Measurements from ENCODE around the gene SERPINB12.

SERPINB12 gene

GRCh38 chr18:63596964-63597363, 54.8 kb downstream of the SERPINB12 start:
- no peak for DNase-seq (ENCODE audit: low read depth in 2 of 3, low spot score in 2 of 3)

GRCh38 chr18:63603355-63603754, 61.2 kb downstream of the SERPINB12 start:
- DNase-seq (ENCODE audit: low read depth in 2 of 3, low spot score in 2 of 3), result no peak

DNA sequence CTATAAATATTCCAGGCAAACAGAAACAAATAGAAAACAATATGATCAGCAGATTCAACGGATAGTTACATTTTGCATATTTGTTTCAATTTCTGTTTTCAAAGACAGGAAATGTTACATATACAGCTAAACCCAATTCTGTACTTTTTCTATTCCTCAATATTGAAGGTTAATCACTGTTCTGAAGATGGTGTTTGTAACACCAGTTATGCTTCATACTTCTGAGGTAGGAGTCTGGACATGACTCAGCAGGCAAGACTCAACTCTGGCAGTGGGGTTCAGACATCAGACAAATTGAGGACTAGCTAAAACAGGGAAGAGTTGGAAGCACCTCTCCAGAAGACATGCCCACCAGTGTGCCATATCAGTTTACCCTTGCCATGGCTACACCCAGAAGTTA, 61.6 kb downstream of the SERPINB12 start:
- DNase-seq (ENCODE audit: low read depth in 2 of 3, low spot score in 2 of 3), result no peak

- DNase-seq (ENCODE audit: low read depth in 2 of 3, low spot score in 2 of 3), result no peak
Observed at GRCh38 chr18:63604791-63605567, 62.8 kb downstream of the SERPINB12 start.

DNA sequence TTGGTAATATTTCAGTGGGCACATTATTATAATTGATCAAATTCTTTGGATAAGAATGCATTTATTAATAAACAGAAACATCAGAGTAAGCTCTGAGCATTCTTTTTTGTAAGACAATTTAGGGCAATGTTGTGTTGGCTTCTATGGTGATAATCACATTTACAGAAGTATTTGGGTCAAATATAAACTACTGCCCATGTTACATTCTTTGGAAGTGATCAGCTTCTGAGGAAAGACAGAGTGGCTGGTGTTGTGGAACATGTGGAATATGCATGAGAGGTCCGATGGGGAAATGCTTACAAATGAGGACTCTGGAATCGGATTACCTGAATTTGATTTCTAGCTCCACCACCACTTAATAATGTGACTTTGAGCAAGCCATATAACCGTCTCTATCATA, 64.4 kb downstream of the SERPINB12 start:
- DNase-seq (ENCODE audit: low read depth in 2 of 3, low spot score in 2 of 3), result no peak

DNA sequence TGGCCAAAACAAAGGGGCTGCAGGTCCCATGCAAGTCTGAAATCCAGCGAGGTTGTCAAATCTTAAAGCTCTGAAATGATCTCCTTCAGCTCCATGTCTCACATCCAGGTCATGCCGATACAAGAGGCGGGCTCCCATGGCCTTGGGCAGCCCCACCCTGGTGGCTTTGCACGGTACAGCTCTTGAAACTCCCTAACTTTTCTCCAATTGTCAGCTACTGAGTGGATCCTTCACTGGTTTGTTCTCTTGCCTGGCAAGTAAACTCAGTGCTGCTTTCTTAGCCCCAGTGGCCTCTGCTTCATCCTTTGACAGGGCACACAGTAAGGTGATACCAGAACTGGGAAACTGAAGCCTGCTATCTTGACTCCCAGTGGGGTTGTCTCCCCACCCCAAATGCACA, 71.3 kb downstream of the SERPINB12 start:
- DNase-seq (ENCODE audit: low read depth in 2 of 3, low spot score in 2 of 3), result no peak

DNA sequence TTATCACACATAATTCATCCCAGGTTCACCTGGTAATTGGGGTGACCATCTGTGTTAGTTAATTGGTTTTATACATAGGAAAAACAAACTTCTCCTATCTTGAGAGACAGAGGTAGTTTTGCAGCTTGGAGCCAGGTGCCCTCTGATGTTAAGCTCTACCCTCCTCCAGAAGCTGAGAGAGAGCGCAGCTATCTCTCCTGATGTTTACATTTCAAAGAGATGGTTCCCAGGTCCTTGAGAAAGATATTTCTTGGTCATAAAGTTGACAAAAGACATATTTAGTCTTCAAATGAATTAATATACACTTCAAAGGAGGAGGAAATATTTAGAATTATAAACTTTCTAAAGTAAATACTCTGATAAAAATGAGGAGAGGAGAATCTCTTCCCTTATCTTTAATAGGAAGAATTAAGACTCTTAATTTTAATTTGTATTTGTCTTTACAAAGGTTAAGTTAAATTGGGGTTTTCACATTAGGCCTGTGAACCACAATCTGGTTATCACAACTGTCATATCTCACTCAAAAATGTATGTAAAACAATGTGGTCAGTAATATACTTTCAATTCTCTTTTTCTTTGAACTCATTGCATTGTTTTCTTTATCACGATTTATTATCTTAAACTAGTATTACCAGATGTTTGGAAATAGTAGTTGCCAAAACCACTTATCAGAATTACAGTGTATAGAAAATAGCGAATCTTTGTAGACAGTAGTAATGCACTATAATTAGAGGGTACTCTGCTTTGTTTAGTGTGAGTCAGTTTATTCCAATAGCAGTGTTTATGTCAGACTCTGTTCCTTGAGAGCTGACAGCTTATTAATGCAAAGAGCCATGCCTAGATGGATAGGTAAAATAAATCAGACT, 75.1 kb downstream of the SERPINB12 start:
- no peak for DNase-seq (ENCODE audit: low read depth in 2 of 3, low spot score in 2 of 3)

DNA sequence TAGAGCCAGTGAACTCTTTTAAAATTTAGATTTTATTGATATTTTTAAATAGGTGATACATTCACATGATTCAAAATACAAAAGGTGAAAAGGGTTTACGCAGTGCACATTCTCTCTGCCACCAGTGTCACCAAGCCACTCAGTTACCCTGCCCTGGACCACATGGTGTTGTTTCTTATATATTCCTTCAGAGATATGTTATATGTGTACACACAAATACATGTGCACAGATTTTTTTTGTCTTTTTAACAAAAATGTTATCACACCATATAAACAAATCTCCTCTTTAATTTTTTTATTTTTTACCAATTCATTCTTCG, 75.7 kb downstream of the SERPINB12 start:
- DNase-seq (ENCODE audit: low read depth in 2 of 3, low spot score in 2 of 3), result no peak

Measured in activated CD8-positive, alpha-beta memory T cell treated with anti-CD3 and anti-CD28 coated beads for 48 hours (primary cell).